Stimulated activated CD8-positive, alpha-beta memory T cell treated with anti-CD3 and anti-CD28 coated beads, Interleukin-15, amount 100 ng/mL, for 1 hour (primary cell): ENCODE data around the gene SLC25A25.
A peak's percentile ranks its signal among the peaks of the same experiment; 100 is the strongest.
"Not testable (repeated sequence)": the region's sequence is repeated elsewhere in the genome, so short reads cannot be mapped to it uniquely, and the experiment has no call there.

Experiments used
- DNase-seq: peaks from one replicate; pipeline ENCODE4 v3.0.0-alpha.2; 2020; ENCODE audit warnings: low read depth

The SLC25A25 gene

DNA sequence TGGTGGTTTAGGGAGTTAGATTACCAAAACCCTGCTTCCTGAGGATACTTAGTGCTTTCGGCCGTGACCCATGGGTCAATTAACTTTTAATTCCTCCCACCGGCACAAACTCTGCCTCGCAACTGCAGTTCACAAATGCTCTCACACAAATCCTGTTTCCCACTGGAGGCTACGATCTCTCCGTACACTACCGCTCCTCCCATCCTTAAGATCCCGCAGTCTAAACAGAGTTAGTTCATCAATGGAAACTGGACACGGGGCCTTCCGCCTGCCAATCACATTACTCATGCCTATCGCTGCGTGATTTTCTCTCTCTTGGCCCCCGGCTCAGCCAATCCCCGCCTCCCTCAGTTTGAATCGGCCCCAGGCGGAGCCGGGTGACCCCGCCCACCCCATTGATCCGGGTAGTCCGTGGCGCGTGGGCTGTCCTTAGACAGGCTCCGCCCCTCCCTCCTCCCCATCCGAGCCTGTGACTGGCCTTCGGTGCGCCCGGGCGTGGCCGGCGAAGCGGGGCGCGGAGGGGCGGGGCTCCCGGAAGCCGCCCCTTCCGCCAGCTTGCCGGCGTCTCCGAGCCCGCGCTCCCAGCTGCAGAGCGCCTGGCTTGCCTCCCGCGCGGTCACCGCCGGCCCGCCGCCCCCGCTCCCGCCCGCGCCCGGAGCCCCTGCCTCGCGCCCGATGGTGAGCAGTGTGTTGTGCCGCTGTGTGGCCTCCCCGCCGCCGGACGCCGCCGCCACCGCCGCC lies at the start of gene SLC25A25:
SLC25A25 (plus strand) TSS at position 588 of the 741 bp plus-strand sequence; CDS start at position 676, 88 bp downstream.
- peak; percentile 99 for DNase-seq

DNA sequence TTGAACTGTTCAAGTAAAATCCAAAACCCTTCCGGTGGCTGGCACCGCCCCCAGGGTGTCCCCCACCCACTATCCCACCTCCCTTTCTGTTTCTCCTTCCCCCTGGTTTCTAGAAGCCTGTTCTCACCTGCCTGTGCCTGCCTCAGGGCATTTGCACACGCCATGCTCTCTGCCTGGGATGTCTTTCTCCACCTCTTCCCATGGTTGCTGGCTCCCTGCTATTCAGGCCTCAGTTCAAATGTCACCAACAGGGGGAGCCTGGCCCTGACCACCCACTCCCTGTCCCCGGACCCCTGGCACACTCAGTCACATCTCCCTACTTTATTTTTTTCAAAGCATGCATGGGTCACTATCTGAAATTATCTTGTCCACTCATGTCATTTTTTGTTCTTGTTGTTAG lies 47.3 kb upstream of the SLC25A25 start:
- no peak for DNase-seq

- no peak for DNase-seq
Observed at GRCh38 chr9:128021098-128021497, 46.9 kb upstream of the SLC25A25 start.

GRCh38 chr9:128022886-128023285 lies 45.1 kb upstream of the SLC25A25 start:
- DNase-seq, result no peak

- DNase-seq, result not testable (repeated sequence)
Observed at GRCh38 chr9:128023671-128024070, 44.4 kb upstream of the SLC25A25 start.

GRCh38 chr9:128024761-128025308 lies 43.2 kb upstream of the SLC25A25 start:
- DNase-seq, result no peak

DNA sequence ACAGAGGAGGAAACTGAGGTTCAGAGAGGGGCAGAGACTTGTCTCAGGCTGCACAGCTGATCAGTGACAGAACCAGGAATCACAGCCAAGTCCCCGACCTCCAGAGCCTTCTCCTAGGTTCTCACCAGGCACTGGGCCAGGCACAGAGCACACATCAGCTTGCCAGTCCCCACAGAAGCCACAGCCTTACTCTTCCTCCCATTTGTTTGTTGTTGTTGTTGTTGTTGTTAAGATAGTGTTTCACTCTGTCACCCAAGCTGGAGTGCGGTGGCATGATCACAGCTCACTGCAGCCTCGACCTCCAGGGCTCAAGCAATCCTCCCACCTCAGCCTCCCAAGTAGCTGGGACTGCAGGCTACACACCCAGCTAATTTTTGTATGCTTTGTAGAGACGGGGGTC lies 42.3 kb upstream of the SLC25A25 start:
- no peak for DNase-seq

DNA sequence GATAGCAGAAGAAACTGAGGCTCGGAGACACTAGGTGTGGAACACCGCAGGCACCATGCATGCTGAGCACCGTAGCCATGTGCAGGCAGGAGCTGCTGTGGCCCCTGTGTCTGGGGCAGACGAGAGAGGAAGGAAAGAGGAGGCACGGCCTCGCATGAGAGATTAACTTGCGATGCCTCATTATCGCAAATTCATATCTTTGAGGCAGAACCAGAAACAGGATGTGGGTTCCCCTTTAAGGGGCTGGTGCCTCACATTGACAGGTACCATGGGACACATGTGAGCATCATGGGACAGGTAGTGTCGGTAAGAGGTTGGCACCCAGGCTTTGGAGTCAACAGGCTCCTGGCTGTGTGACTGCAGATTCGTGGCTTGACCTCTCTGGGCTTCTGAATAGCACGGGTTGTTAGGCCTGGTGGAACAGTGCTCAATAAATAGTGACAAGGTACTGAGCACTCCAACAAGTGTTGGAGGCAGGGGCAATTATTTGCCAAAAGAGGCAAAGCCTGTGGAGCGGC lies 41.7 kb upstream of the SLC25A25 start:
- peak; percentile 57 for DNase-seq

DNA sequence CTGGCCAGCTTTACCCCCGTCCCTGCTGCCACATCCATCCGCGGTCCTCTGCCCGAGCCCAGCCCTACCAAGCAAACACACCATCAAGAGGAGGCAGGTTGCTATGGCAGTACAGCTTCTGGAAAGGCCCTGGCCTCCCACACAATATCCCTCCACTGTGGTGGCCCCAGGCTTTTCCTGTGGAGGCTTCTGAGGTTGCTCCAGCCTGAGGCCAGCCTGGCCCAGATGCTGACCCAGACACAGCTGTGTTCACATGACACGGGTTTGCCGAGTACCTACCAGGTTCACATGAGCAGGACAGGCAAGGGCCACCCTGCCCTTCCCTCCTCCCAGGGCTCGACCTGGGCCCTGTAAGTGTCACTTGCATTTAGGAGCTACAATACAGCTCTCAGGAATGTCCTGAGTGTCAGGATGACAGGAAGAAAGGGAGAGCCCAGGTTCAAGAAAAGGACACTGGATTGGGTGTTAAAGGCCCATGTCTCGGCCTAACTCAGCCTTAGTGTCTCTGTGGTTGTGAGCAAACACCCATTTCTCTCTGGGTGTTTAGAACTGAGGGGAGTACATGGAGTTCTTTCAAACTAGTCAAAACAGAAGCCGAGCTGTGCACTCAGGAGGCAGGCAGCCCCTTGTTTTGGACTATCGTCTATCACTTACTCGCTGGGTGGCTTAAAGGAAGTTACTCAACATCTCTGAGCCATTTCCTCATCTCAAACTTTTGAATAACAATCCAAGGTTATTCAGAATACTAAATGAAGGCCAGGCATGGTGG lies 41.1 kb upstream of the SLC25A25 start:
- no peak for DNase-seq

- no peak for DNase-seq
Observed at GRCh38 chr9:128027705-128028104, 40.3 kb upstream of the SLC25A25 start.

GRCh38 chr9:128033609-128034008 lies 34.4 kb upstream of the SLC25A25 start:
- no peak for DNase-seq

GRCh38 chr9:128034821-128035652 lies 33.0 kb upstream of the SLC25A25 start:
- DNase-seq, result no peak

DNA sequence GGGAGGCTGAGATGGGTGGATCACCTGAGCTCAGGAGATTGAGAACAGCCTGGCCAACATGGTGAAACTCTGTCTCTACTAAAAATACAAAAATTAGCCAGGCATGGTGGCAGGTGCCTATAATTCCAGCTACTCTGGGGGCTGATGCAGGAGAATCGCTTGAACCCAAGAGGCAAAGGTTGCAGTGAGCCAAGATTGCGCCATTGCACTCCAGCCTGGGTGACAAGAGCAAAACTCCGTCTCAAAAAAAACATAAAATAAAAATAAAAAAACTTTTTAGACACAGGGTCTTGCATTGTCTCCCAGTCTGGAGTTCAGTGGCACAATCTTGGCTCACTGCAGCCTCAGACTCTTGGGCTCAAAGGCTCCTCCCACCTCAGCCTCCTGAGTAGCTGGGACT lies 31.5 kb upstream of the SLC25A25 start:
- not testable (repeated sequence) for DNase-seq

GRCh38 chr9:128040783-128041182 lies 27.2 kb upstream of the SLC25A25 start:
- not testable (repeated sequence) for DNase-seq

DNA sequence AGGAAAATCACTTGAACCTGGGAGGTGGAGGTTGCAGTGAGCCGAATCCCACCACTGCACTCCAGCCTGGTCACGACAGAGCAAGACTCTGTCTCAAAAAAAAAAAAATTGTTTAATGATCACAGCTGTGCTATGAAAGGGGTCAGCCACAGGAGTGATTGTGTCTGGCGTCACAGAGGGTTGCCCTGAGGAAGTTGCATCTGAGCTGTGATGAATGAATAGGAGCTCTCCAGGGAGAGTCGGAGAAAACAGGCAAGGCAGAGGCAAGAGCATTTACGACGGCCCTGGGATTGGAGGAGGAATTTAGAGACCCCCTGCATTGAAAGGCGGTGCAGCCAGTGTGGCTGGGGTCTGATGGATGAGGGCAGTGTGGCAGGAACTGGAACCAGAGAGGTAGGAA lies 26.0 kb upstream of the SLC25A25 start:
- no peak for DNase-seq

GRCh38 chr9:128043467-128043868 lies 24.6 kb upstream of the SLC25A25 start:
- no peak for DNase-seq

DNA sequence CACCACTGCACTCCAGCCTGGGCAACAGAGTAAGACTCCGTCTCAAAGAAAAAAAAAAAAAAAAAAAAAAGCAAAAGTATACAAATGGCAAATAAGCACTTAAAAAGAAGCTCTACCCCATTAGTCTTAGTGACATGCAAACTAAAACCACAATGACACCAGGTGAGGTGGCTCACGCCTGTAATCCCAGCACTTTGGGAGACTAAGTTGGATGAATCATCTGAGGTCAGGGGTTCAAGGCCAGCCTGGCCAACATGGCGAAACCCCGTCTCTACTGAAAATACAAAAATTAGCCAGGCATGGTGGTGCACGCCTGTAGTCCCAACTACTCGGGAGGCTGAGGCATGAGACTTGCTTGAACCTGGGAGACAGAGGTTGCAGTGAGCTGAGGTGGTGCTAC lies 22.6 kb upstream of the SLC25A25 start:
- DNase-seq, result not testable (repeated sequence)

- no peak for DNase-seq
Observed at GRCh38 chr9:128045831-128046230, 22.2 kb upstream of the SLC25A25 start.

DNA sequence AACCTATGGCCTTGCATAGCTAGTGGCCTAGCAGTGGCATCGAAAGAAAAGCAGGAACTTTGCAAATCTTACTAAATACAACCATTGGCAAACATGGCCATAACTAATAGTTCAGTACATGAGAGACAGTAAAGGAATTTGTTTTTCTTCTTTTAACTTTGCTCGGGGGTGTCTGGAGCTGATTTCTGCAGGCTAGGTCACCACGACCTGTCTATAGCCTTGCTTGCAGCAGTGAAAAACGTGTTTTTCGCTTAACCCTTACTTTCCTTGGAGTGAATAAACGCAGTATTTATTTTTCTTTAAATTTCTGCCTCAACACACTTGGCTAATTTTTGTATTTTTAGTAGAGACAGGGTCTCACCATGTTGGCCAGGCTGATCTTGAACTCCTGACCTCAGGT lies 20.8 kb upstream of the SLC25A25 start:
- DNase-seq, result no peak

GRCh38 chr9:128048663-128049062 lies 19.4 kb upstream of the SLC25A25 start:
- no peak for DNase-seq

GRCh38 chr9:128049843-128050242 lies 18.2 kb upstream of the SLC25A25 start:
- no peak for DNase-seq
